ENCODE measurements around the gene USP24. TPM values are rescaled to one million over a fixed set of nuclear protein-coding genes. Genes with fewer than 3 reads are reported as not detected.

Gene USP24
- total and polyA plus RNA-seq, 2 donors (not counting 3 experiments of a cell fraction or from before 2014, with no cell fraction given), result 8.2 to 30.0 TPM

- no peaks in the 10 kb centered on the region for H3K27me3 ChIP-seq (ENCODE audit: control insufficient read depth in 2 of 2, insufficient read depth in 2 of 2, low read length in 2 of 2)
- H3K4me2 ChIP-seq (ENCODE audit: insufficient read depth, low read length), result no peak overlapping the region
- BruUV-seq (replicated peaks), result no TSS peak
- H3K9me1 ChIP-seq (replicated peaks; ENCODE audit: control insufficient read depth, extremely low read depth, insufficient read depth, low read length), result no peaks in the 10 kb centered on the region
- POLR2A ChIA-PET, result no interaction called here
- dilution Hi-C loops (cut with MboI; ENCODE audit: extremely low pct_ligation_motif_present, low sequenced_read_pairs), result no loop called here
- H3K27ac ChIP-seq (ENCODE audit: insufficient read depth, low read depth, low read length), result no peak overlapping the region
- H3K79me2 ChIP-seq (ENCODE audit: control insufficient read depth, insufficient read depth, low read length), result no peaks in the 10 kb centered on the region
- no peak for FAIRE-seq
- no peaks in the 10 kb centered on the region for H3K9me3 ChIP-seq (replicated peaks; ENCODE audit: control insufficient read depth, insufficient read depth, low read length)
- TF ChIP-seq, protein P1, sequence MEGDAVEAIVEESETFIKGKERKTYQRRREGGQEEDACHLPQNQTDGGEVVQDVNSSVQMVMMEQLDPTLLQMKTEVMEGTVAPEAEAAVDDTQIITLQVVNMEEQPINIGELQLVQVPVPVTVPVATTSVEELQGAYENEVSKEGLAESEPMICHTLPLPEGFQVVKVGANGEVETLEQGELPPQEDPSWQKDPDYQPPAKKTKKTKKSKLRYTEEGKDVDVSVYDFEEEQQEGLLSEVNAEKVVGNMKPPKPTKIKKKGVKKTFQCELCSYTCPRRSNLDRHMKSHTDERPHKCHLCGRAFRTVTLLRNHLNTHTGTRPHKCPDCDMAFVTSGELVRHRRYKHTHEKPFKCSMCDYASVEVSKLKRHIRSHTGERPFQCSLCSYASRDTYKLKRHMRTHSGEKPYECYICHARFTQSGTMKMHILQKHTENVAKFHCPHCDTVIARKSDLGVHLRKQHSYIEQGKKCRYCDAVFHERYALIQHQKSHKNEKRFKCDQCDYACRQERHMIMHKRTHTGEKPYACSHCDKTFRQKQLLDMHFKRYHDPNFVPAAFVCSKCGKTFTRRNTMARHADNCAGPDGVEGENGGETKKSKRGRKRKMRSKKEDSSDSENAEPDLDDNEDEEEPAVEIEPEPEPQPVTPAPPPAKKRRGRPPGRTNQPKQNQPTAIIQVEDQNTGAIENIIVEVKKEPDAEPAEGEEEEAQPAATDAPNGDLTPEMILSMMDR (IDR thresholded peaks at IDR 0.05; ENCODE audit: extremely low read depth in 1 of 2, insufficient read depth in 1 of 2, low read depth in 1 of 2, low read length in 2 of 2), result no peak
- no peak for TF ChIP-seq FOS (IDR thresholded peaks at IDR 0.05; ENCODE audit: borderline replicate concordance, insufficient read depth, low read length)
- no peak for TF ChIP-seq JUN (IDR thresholded peaks at IDR 0.05; ENCODE audit: borderline replicate concordance, insufficient read depth, insufficient read length, low read depth)
- TF ChIP-seq EZH2 (IDR thresholded peaks at IDR 0.05; ENCODE audit: borderline replicate concordance, low read depth, low read length, severe bottlenecking), result no peak
- no peak for TF ChIP-seq GATA2 (IDR thresholded peaks at IDR 0.05; ENCODE audit: insufficient read depth, insufficient read length, low read depth, low read length)
- TF ChIP-seq POLR2AphosphoS5 (IDR thresholded peaks at IDR 0.05; ENCODE audit: insufficient read depth, low read depth, low read length), result no peak
- no peak for TF ChIP-seq MYC (IDR thresholded peaks at IDR 0.05; ENCODE audit: low read depth, low read length)
- TF ChIP-seq, protein P2, sequence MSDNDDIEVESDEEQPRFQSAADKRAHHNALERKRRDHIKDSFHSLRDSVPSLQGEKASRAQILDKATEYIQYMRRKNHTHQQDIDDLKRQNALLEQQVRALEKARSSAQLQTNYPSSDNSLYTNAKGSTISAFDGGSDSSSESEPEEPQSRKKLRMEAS (IDR thresholded peaks at IDR 0.05; ENCODE audit: insufficient read depth, insufficient read length), result no peak
- TF ChIP-seq POLR2A (IDR thresholded peaks at IDR 0.05; ENCODE audit: low read depth, low read length), result no peak
- no peak overlapping the region for H3K4me3 ChIP-seq (replicated peaks in 1 of 3; ENCODE audit: insufficient read depth in 1 of 3, low read depth in 1 of 3, low read length in 3 of 3)
- no peak overlapping the region for H3K9ac ChIP-seq (replicated peaks; ENCODE audit: extremely low read depth, insufficient read depth, low read length)
- DNase-seq (ENCODE audit: low read depth, low spot score), result no peak
- no peak overlapping the region for H2AFZ ChIP-seq (ENCODE audit: low read depth, low read length)
- H4K20me1 ChIP-seq (replicated peaks; ENCODE audit: control insufficient read depth, extremely low read depth, insufficient read depth, low read length), result no peaks in the 10 kb centered on the region
- intact Hi-C loops (cut with micrococcal nuclease), result no loop called here
- no peaks in the 10 kb centered on the region for H3K4me1 ChIP-seq (ENCODE audit: control insufficient read depth, extremely low read depth, insufficient read depth, low read length)
- CTCF ChIA-PET, result no interaction called here
- H3K36me3 ChIP-seq (ENCODE audit: control insufficient read depth in 2 of 2, extremely low read depth in 1 of 2, insufficient read depth in 2 of 2, low read length in 2 of 2), result peaks cover 2 to 5% of the 10 kb centered on the region in 2 experiments
Measured at GRCh38 chr1:55169126-55169525, 46.0 kb downstream of the USP24 start.

Measured in endothelial cell of umbilical vein (primary cell).